ENCODE results near the gene RENBP.

DNA sequence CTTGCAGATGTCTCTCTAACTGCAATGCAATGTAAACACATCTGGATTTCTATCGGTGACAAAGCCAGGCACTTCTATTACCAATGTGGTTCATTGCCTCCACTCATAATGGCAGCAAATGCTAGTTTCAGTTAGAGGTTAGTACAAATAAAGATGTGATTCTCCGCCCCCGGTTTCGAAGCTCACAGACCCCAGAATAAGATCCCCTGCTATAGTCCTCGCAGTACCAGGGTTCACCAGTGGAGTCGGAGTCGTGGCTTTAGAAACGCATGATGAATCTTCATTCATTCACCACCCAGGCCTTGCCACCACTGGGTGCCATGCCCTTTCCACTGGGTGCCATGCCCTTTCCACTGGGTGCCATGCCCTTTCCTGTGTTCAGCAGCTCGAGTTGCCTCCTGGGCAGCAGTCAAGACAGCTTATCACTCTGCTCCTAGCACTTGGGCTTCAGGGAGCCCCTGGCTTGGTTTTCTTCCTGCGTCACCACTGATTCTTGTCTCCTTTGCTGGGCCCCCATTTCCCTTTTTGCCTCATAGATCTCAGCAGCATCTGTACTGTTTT, 6.1 kb downstream of the RENBP start:
- TF ChIP-seq, protein P1, sequence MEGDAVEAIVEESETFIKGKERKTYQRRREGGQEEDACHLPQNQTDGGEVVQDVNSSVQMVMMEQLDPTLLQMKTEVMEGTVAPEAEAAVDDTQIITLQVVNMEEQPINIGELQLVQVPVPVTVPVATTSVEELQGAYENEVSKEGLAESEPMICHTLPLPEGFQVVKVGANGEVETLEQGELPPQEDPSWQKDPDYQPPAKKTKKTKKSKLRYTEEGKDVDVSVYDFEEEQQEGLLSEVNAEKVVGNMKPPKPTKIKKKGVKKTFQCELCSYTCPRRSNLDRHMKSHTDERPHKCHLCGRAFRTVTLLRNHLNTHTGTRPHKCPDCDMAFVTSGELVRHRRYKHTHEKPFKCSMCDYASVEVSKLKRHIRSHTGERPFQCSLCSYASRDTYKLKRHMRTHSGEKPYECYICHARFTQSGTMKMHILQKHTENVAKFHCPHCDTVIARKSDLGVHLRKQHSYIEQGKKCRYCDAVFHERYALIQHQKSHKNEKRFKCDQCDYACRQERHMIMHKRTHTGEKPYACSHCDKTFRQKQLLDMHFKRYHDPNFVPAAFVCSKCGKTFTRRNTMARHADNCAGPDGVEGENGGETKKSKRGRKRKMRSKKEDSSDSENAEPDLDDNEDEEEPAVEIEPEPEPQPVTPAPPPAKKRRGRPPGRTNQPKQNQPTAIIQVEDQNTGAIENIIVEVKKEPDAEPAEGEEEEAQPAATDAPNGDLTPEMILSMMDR (IDR thresholded peaks at IDR 0.05) = peak; percentile 30; the same call in 1 of the 2 replicates
- no peak for TF ChIP-seq POLR2AphosphoS5 (IDR thresholded peaks at IDR 0.05; ENCODE audit: low read depth, low read length)
- TF ChIP-seq GATA2 (CRISPR knock-in tag; IDR thresholded peaks at IDR 0.05) = no peak
- TF ChIP-seq, protein P2, sequence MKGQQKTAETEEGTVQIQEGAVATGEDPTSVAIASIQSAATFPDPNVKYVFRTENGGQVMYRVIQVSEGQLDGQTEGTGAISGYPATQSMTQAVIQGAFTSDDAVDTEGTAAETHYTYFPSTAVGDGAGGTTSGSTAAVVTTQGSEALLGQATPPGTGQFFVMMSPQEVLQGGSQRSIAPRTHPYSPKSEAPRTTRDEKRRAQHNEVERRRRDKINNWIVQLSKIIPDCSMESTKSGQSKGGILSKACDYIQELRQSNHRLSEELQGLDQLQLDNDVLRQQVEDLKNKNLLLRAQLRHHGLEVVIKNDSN (IDR thresholded peaks at IDR 0.05; ENCODE audit: borderline replicate concordance, low read depth) = no peak
- no peak for TF ChIP-seq MAX (IDR thresholded peaks at IDR 0.05; ENCODE audit: low read depth)
- TF ChIP-seq TEAD4 (IDR thresholded peaks at IDR 0.05; ENCODE audit: borderline replicate concordance, insufficient read depth) = no peak
- no peak for TF ChIP-seq MEF2A (IDR thresholded peaks at IDR 0.05; ENCODE audit: borderline replicate concordance, low read depth)
- no peak for TF ChIP-seq EP300 (IDR thresholded peaks at IDR 0.05; ENCODE audit: borderline replicate concordance in 1 of 2, low read depth in 1 of 2, low read length in 1 of 2)
- TF ChIP-seq TCF12 (IDR thresholded peaks at IDR 0.05) = no peak
- no peak for TF ChIP-seq SIN3A (IDR thresholded peaks at IDR 0.05; ENCODE audit: borderline replicate concordance, low read depth, low read length)
- TF ChIP-seq JUND (IDR thresholded peaks at IDR 0.05) = no peak
- TF ChIP-seq EZH2phosphoT487 (IDR thresholded peaks at IDR 0.05; ENCODE audit: borderline replicate concordance, low read depth) = no peak
- TF ChIP-seq, protein P3, sequence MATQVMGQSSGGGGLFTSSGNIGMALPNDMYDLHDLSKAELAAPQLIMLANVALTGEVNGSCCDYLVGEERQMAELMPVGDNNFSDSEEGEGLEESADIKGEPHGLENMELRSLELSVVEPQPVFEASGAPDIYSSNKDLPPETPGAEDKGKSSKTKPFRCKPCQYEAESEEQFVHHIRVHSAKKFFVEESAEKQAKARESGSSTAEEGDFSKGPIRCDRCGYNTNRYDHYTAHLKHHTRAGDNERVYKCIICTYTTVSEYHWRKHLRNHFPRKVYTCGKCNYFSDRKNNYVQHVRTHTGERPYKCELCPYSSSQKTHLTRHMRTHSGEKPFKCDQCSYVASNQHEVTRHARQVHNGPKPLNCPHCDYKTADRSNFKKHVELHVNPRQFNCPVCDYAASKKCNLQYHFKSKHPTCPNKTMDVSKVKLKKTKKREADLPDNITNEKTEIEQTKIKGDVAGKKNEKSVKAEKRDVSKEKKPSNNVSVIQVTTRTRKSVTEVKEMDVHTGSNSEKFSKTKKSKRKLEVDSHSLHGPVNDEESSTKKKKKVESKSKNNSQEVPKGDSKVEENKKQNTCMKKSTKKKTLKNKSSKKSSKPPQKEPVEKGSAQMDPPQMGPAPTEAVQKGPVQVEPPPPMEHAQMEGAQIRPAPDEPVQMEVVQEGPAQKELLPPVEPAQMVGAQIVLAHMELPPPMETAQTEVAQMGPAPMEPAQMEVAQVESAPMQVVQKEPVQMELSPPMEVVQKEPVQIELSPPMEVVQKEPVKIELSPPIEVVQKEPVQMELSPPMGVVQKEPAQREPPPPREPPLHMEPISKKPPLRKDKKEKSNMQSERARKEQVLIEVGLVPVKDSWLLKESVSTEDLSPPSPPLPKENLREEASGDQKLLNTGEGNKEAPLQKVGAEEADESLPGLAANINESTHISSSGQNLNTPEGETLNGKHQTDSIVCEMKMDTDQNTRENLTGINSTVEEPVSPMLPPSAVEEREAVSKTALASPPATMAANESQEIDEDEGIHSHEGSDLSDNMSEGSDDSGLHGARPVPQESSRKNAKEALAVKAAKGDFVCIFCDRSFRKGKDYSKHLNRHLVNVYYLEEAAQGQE (IDR thresholded peaks at IDR 0.05; ENCODE audit: low read depth, low read length) = no peak

Data from SK-N-SH (cell line).